ENCODE data around the gene GRM1.

- no peak for TF ChIP-seq POLR2A (IDR thresholded peaks at IDR 0.05)
- TF ChIP-seq CTCF (IDR thresholded peaks at IDR 0.05) = no peak
Measured at GRCh38 chr6:146364816-146365594, 336.1 kb downstream of the GRM1 start.
